GM20000 (cell line): ENCODE measurements around the gene ADTRP.

Experiments used
- DNase-seq: peaks from one replicate; pipeline ENCODE4 v3.0.0; 2012; ENCODE audit warnings: low spot score
- CTCF ChIP-seq: IDR thresholded peaks from 2 replicates; pipeline ENCODE4 v1.5.1; 2012; ENCODE audit warnings: mild to moderate bottlenecking, control low read depth; ENCODE audit errors: extremely low read depth, missing control alignments

The ADTRP gene

DNA sequence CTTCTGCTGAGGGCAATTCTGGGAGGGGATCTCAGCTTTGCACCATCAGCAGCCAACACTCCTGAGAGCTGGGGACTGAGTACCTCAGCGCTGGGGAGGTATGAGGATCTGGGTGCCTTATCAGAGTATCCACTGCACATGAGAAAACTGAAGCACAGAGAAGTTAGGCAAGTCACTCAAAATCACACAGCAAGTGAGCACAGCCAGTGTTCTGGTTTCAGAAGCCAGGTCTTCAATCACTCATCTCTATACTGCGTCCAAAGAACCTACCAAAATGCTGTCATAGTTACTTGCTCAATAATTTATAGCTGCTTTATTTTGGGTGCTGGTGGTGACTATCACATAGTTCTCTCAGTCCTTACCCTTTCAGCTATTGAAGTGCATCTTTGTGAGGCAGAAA is 5.0 kb downstream of the ADTRP start:
- DNase-seq: no peak
- TF ChIP-seq CTCF: no peak

DNA sequence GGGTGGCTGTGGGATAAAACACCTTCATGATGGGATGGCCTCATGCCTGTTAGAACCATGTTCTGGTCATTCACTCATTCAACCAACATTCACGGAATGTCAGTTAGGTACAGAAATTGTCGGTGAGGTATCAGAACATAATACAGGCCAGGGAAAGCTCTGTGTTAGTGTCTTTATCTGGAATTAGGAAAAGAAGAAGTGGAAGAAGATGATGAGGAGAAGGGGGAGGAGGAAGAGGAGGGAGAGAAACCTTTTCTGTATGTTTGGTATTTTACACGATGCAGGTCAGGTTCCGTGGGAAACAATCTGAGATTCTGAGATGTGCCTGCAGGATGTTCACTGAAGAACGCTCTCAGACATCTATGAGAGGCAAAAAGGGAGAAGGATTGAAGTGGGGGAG is 5.6 kb downstream of the ADTRP start:
- TF ChIP-seq CTCF: no peak
- DNase-seq: no peak

DNA sequence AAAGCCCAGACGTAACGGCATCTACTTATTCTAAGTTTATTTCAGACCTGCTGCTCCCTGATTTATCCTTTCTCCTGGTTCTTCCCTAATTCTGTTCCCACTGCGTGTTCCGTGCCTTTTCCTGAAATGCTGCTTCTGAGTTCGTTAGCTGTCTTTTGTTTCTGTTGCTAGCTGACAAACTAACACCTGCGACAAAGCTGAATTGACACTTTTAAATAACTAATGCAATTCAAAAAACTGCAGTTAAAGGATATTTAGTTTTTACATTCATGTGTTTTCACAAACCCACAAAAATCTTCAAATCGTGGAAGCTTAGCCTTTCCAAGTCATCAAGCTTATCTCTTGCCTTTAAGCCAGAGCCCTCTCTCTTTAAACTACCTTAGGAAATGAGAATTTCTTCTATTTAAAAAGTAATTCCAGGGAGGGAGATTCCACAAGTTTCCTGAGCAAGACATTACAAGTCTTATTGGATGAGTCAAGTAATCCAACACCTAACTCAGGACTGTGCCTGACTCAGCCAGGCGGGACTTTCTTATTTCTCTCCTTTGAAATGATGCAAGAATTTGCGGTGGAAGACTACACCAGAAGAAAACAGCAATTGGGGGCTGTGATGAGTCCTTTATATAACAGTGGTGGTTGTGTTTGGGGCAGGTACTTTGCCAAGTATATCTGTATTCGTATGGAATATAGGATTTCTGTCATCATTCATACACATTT is 6.3 kb downstream of the ADTRP start:
- no peak for TF ChIP-seq CTCF
- no peak for DNase-seq

DNA sequence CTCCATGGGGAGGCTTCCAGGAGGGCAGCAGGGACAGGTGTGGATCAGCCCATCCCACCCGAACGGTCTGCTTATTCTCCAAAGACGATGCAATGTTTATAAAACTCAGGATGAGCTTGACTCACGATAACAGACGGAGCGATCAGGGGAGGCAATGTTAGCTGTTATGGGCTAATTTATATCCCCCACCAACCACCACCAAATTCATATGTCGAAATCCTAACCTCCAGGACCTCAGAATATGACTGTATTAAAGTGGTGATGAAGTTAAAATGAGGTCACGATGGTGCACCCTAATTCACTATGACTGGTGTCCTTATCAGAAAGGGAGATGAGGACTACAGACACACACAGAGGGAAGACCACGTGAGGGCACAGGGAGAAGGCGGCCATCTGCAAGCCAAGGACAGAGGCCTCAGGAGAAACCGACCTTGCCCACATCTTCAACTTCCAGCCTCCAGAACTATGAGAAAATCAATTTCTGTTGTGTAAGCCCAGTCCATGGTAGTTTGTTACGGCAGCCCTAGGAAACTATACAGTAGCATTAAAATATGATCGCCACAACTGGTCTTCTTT is 7.0 kb downstream of the ADTRP start:
- DNase-seq: no peak
- TF ChIP-seq CTCF: no peak

DNA sequence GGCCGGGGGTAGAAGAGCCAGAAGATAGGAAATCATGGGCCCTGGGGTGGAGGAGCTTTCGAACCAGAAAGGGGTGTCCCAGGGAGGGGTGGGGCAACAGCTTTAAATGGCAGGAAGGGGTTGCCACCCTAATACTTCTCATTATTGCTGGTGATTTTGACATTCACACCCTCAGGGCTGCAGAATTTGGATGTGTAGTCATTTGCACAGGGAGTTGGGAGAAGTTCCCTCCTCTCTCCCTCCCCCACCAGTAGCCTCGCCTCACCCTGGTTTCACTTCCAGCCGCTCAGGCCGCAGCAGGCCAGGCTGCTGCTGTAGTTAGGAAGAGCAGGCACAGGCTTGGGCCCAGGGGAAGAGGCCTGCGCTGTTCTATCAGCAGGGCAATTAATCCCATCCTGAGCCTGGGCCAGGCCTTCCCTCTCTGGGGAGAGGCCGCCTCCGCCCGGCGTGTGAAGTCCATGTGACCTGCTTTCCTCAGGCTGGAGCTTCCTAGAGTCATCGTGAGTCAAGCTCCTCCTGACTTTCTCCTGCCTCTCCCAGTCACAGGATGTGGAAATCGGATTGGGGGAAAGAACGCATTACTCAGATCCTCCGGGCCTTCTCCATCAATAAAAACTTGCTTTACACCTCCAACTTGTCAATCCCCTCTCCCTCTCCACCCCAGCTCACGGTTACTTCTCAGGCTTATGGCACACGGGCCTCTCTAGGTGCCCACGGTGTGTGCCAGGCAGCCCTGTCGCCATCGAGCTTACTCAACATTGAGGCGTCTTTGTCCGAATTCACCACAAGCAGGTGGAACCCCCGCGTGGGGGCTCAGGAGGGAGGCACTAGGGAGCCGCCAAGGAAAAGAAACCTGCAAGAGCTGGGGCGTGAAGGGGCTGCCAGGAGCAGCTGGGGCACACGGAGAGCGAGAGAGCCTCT is 7.8 kb downstream of the ADTRP start:
- TF ChIP-seq CTCF: no peak
- peak; percentile 19 for DNase-seq

DNA sequence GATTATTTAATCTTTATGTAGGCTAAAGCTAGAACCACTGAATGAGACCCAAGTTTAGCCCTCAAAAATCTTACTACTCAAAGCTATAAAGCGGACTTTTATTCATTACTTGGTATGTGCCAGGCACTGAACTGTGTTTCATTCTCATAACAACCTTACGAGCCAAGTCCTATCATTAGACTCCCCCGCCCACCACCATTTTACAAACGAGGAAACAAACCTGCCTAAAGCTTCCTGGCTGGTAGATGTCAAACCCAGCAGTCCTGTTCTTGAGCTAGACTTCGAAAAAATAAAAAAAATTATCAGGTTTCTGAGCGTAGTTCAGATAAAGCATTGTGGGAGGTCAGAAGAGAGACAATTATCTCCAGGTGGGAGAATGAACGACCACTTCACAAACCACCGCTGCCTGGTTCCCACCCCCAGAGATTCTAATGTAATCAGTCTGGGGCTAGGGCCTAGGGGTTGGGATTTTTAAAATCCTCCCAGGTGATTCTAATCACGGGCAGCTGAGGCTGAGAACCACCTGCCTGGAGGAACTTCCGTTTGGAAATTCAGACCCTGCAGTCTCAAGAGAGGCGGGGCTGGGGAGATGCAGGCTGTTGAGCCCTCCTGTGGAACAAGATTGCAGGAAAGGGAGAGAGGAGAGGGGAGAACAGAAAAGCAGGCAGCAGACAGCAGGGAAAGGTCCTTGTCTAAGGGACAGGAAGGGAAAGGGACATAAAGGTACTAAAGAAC is 8.6 kb downstream of the ADTRP start:
- DNase-seq: no peak
- no peak for TF ChIP-seq CTCF
